Hepatic stellate cell (primary cell): ENCODE data around the gene TNRC6C.

Experiments
- DNase-seq: peaks from one replicate; pipeline ENCODE4 v3.0.0; 2011; ENCODE audit warnings: low spot score

Gene TNRC6C, protein sequence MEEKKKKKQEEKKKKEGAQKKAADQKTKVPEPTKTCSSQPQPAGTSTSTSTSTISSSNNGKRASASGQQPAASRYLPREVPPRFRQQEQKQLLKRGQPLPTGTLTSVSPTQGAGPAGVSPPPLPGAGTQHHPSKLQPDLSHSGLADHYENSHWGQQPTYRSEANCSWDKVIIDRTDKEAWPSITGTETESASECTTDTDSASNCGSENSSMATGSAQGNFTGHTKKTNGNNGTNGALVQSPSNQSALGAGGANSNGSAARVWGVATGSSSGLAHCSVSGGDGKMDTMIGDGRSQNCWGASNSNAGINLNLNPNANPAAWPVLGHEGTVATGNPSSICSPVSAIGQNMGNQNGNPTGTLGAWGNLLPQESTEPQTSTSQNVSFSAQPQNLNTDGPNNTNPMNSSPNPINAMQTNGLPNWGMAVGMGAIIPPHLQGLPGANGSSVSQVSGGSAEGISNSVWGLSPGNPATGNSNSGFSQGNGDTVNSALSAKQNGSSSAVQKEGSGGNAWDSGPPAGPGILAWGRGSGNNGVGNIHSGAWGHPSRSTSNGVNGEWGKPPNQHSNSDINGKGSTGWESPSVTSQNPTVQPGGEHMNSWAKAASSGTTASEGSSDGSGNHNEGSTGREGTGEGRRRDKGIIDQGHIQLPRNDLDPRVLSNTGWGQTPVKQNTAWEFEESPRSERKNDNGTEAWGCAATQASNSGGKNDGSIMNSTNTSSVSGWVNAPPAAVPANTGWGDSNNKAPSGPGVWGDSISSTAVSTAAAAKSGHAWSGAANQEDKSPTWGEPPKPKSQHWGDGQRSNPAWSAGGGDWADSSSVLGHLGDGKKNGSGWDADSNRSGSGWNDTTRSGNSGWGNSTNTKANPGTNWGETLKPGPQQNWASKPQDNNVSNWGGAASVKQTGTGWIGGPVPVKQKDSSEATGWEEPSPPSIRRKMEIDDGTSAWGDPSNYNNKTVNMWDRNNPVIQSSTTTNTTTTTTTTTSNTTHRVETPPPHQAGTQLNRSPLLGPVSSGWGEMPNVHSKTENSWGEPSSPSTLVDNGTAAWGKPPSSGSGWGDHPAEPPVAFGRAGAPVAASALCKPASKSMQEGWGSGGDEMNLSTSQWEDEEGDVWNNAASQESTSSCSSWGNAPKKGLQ (N-terminal part only)

DNA sequence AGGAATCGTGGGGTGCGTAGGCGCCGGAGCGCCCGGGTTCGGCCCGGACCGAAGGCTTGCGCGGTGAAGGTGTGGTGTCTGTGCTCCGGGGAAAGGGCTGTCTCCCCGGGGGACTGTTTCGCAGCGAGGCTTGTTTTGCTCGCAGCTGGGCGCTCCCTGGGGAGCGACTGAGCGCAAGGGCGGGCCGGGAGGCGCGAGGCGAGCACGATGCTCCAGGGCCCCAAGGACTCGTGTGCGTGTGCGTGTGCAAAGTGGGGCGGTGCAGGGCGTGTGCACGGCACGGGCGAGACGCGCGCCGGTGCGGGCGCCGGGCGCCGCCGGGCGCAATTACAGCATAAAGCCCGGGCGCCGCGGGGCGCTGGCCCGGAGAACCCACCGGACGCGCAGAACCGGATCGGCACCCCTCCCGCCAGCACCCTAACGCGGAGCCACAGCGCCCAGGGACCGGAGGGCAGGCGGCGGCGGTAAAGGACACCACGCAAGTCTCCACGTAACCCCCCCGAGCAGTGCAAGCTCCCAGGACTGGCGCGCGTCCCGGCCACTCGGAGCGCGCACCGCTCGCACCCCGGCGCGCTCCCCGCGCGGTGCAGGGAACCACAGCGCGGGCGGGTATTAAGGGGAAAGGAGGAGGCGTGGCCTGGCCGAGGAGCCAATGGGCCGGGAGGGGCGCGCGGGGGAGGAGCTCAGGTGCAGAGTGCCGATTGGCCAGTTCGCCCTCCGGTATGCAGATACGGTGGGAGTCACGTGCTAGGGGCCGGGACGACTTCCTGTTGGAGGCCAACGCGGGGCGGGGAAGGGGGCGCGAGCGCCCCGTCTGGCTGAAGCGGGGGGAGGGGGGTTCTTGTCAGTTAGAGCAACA is at the start of gene TNRC6C:
TNRC6C (plus strand) TSS at position 847 of the 859 bp plus-strand sequence. CDS start 45,504 bp downstream, outside the sequence.
- DNase-seq: peak; percentile 100

DNA sequence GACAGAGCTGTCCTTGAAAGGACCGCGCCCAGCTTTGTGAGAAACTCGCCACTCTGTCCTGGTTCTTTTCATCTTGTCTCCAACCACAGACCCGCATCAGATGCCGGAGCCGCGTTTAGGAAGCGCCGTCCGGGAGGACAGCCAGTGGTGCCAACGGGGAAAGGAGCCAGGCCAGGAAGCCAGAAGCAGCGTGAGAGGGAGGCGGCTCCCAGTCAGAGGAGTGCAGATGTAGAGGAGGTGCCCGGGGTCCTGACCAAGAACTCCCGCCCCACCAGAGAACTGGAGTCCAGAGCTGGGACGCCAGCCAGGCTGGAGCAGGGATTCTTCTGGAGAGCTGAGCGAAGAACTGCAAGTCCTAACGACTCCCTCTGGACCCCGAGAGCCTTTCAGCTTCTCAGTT is 49.3 kb upstream of the TNRC6C start:
- no peak for DNase-seq

DNA sequence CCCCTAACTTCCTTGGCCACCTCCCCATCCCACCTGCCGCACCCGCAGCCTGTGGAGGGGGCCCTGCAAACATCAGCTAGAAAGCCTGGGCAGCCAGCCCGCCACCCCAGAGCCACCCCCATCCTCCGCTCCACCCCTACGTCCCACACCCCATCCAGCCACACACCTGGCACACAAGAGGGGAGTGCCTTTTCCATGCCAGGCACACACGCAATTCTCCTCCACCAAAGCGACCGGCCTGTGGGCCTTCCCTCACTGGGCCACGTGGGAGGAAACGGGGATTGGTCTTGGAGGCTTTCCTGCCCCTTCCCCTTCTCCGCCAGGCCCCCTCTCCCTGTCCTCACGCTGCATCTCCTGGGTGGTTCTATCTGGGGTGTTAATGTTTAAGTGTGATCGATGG is 48.7 kb upstream of the TNRC6C start:
- DNase-seq: no peak

DNA sequence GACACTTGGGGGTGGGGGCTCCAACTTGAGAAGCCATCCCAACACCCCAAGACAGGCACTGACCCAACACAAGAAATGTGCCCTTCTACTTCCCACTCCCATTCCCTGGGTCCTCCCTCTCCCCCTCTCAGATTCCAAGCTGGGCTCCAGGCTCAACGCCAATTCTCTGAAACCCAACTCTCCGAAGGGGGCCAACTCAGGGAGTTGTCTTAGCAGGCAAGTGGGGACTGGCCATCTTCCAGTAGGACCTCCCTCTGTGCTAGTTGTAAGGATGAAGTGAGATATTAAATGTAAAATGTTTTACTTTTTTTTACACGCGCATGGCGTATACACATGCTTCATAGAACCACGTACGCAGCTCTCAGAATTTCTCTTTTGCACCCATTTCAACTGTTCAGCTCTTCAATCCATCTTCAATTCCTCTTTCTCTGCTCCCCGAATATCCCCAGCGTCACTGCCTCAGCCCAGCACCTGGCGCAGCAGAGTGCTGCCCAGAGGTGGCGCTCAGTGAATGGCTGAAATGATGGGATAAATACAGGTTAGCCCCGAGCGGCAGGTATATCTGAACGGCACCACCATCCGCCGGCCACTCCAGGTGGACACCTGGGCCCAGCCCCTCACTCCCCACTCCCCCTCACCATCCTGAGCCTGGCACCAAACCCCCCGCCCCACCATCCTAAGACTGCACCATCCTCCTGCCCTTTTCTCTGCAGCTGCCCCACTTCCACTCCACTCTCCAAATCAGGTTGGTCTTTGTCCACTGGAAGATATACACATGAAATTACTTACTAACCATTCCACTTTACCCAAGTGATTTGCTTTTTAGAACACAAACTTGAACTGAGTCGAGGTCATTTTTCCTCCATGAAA is 43.9 kb upstream of the TNRC6C start:
- no peak for DNase-seq

DNA sequence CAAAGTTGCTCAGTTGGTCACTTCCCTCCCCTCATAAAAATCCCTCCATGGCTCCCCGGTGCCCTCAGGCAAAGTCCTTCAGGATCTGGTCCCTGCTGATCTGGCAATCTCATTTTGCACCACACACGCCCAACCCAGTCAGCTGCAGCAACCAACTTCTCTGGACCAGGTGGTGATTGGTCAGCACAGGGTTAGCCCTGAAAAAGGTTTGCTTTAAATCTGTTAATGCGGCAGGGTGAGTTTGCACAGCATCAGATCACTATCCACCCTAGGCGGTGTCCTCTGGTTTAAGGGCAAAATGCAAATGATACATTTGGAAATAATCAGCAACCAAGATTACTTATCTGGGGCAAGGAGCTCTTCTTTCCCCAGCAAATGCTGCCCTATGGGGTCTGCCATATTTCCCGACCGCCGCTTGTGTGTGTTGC is 42.9 kb upstream of the TNRC6C start:
- no peak for DNase-seq

DNA sequence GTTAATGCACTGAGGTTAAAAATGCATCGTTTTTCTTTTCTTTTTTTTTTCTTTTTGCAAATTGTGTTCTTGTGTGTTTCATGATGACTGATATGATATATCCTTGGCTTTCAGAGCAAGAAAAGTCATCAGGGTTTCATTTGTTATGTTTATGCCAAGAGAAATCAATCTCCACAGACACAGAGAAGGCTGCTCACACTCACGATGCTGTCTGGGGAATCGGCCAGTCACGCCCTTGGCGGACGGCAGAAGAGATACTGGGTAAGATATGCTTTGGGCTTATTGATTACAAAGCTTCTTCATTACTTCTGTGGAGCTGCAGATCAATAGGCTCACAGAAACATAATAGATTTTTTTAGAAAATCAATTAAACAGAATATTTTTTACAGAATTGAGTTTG is 42.2 kb upstream of the TNRC6C start:
- no peak for DNase-seq

DNA sequence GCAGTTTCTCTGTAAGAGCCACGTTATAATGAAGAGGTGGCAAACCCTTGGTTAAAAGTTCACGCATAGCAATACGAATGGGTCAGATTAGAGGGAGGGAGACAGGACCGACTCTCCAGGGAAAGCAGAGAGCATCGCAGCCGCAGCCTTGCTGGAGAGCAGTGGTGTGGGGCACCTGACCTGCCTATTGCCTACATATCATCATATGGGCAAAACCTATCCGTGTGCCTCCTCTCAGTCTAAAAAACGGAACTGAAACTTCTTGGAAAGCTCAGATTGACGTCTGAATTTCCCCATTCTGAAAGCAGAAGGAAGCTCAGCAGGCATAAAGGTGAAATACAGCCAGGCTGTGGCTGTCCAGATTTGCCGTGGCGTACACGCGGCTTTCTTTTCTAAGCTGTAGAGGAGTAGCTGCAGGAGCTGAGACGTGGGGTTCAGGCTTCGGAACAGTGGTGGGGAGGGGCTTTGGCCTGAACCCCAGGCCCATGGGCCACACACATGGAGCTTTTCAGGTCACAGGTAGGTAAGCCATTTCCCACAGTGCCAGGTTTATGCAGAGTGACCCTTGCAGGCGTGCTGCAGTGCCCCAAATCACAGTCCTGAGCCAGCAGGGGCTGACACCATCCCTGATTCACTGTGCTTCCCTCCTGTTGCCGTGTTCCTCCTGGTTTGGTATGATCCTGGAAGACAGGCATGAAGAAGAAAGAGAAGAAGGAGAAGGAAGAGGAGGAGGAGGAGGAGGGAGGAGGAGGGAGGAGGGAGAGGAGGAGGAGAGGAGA is 41.6 kb upstream of the TNRC6C start:
- DNase-seq: no peak

DNA sequence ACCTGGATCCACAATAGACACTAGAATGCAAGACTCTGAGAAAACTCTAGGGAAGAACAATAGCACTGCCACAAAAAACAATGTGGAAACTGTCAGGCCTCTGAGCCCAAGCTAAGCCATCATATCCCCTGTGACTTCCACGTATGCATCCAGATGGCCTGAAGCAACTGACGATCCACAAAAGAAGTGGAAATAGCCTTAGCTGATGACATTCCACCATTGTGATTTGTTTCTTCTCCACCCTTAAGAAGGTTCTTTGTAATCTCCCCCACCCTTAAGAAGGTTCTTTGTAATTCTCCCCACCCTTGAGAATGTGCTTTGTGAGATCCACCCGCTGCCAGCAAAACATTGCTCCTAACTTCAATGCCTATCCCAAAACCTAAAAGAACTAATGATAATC is 39.2 kb upstream of the TNRC6C start:
- no peak for DNase-seq

DNA sequence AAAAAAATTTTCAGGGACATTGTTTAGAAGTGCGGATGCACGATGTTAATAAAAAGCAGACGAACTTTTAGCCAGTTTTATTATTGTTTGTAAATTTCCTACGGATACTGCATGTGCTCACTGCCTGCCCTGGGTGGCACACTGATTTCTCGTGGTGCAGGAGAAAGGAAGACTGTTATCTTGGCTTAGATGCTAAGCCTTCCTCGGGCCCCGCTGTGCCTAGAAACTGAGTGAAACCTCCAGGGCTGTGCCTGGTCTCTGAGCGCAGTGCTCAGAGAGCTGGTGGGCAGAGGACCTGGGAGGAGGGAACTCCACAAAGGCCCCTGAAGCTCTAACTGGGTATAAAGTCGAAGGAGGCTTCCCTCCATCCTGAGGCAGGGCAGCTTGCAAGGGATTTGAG is 35.4 kb upstream of the TNRC6C start:
- no peak for DNase-seq

DNA sequence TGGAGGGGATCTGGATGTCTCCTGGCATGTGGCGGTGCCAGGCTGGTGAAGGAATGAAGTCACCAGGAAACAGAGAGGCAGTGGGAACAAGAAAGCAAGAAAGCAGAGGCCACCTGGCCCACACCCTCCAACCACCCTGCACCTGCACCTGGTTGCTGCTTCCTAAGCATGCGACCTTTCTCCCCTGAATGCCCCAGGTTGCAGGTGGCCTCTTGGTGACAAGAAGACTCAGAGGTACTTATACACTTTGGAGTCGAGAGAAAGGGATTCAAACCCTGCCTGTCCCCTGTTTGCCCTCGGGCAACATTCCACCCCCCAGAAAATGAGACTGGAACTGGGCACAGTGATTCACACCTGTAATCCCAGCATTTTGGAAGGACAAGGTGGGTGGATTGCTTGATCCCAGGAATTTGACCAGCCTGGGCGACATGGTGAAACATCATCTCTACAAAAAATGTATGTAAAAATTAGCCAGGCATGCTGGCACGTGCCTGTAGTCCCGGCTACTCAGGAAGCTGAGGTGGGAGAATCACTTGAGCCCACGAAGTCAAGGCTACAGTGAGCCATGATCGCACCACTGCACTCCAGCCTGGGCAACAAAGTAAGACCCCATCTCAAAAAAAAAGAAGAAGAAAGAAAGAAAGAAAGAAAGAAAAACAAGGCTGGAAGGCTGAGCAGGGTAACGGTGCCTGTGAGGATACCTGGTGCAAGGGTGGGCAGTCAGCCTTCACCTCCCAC is 34.6 kb upstream of the TNRC6C start:
- DNase-seq: no peak

DNA sequence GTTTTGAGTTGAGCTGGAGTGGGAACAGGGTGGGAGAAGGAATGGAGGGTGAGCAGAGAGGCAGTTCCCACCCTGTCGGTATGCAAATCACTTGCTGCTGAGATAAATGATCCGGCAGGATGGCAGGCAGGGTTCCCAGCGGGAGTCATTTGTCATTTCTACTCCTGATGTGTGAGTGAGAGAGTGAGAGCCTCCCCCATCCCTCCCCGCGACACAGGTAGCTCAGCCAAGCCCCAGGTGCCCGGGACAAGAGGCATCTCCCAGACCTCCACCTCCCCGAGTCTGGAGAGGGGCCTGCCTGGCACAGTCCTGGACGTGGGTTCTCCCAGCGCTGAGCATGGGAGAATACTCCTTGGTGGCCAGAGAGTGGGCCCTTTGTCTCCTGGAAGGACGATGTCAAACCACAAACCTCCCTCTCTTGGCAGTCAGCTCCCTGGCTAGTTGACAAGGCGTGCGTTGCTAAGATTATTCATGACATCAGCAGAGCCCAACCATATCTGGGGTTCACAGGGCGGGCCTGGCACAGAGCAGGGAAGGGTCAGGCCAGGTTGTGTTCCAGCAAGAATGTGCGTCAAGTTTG is 33.7 kb upstream of the TNRC6C start:
- DNase-seq: peak; percentile 40

DNA sequence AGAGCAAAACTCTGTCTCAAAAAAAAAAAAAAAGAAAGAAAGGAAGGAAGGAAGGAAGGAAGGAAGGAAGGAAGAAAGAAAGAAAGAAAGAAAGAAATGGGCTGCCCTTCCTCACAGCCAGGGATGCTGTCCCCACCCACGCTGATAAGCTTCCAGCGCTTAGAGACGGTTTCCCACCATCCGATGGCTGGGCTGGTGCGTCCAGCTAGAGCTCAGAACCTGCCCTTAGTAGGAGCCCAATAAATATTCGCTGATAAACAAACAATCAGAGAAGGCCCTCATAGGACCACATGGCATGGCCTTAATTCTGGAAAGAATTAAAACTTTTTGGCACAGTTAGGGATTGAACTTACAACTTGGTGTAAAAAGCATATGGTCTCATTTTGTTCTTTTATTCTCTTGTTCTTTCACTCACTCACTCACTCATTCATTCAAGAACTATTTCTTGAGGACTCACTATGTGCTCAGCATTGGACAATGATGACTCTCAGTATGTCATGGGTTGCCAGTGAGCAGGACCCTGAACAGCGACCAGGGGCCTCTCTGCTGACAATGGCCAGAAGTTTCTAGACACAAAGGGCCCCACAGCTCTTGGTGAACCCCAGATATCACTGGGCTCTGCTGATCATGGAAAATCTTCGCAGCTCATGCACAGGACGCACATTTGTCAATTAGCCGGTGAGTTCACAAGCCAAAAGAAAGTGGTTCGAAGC is 32.5 kb upstream of the TNRC6C start:
- DNase-seq: no peak

DNA sequence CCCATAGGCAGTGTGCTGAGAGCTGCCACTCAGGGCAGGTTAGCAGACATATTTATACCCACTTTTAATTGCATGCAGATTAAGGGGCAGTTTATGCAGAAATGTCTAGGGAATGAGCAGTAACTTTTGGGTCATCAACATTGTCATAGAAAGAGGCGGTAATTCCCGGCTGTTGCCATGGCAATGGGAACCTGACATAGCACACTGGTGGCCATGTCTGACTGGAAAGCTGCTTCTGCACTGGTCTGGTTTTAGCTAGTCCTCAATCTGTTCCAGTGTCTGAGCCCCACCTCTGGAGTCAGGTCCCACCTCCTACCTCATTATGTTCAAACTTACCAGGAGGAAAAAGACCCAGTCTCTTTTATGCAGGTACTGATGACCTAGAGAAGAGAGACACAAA is 31.5 kb upstream of the TNRC6C start:
- no peak for DNase-seq

DNA sequence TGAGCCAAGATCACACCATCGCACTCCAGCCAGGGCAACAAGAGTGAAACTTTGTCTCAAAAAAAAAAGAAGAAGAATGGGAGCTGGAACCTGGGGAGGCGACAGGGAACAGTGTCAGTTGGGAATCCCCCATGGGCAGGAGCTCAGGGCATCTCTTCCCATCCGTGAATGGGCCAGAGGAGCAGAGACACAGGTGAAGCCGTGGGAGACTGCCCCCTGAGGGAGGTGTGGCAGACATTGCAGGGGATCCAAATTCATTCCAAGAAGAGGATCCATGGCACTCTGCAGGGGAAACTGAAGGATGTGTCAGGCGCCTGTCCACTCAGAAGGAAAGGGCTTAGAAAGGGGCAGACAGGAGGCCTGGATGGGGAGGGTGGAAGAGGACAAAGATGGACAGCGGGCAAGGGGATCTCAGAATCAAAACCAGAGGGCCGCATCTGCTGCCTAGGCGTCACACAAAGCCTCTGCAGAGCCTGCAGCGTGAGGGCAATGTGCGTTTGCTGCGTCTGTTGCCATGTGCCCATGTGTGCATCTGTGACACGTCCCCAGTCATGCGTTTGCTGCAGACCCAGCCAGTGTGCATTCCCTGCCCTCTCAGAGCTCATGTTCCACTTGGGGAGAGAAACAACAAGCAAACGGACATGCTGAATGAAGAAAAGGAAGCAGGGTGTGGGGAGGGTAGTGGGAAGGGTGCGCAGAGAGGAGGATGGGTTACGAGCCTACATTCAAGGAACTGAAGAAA is 30.6 kb upstream of the TNRC6C start:
- no peak for DNase-seq

DNA sequence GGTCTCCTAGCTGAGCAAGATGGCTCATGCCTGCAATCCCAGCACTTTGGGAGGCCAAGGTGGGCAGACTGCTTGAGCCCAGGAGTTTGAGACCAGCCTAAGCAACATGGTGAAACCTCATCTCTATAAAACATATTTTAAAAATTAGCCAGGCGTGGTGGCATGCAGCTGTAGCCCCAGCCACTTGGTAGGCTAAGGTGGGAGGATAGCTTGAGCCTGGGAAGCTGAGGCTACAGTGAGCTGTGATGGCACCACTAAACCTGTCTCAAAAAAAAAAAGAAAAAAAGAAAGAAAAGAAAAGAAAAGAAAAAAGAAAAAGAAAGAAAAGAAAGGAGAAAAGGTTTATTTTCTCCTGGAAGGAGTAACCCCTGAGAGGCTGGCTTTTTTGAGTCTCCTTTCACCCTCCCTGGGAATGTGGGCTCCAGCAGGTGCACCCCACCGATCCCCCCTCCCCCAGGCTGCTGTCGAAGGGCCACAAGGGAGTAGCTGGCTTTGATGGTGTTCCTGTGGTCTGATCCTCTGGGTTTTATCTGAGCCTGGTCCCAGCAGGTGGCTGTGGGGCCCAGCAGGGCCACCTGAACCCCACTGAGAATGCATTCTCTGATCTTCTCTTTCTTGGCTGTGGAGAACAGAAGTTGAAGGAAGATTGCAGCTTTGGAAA is 29.9 kb upstream of the TNRC6C start:
- DNase-seq: no peak

DNA sequence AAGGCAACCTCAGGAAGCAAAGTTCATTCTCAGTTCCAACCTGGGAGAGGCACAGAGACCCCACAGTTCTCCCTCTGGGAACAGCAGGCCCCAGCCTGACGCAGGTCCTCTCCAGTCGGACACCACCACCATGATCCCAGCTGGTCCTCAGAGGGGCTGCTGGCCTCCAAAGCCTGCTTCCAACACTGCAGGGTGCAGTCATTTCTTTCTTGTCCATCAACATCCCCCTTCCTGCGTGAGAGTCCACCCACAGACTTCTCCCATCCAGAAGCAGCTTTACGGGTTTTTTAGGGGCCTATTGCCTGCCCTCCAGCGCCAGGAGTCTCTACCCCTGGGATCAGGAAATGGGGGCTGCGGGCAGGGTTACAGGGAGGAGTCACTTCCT is 29.3 kb upstream of the TNRC6C start:
- DNase-seq: no peak

DNA sequence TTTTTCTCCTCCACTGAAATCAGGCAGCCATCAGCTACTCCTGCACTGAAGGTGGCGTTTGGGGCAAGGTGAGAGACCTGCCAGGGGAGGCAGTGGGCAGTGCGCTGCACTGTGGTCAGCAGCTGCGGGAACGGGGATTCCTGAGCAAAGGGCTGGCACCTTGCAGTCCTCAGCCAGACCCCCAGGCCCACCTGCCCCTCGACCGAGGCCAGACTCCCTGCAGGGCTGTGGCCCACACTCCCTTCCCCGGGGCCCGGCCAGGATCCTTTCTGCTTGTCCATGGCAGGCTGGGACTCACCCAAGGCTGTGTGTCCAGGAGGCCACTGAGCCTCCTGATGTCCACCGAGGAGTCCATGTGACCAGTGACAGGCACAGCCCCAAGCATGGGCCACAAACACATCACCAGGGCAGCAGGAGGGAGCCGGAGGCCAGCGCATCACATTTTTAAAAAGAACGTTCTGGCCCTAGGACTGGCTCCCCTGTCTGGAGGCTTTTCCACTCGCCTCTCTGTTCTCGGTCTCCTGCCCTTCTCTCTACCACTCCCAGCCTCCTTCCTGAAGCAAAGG is 28.5 kb upstream of the TNRC6C start:
- no peak for DNase-seq
